Amygdala (tissue), 56 donors: Measurements from ENCODE around the gene HBQ1.
"Not testable (repeated sequence)": the region's sequence is repeated elsewhere in the genome, so short reads cannot be mapped to it uniquely, and the experiment has no call there.

Experiments
- DNase-seq, 56 donors: peaks; one replicate each; lab custom pipeline; 2025; lab: John Stamatoyannopoulos, UW

HBQ1 gene

GRCh38 chr16:160242-160641 lies 20.0 kb upstream of the HBQ1 start:
- DNase-seq = not testable (repeated sequence)

GRCh38 chr16:160691-161190 lies 19.5 kb upstream of the HBQ1 start:
- DNase-seq = no peak

DNA sequence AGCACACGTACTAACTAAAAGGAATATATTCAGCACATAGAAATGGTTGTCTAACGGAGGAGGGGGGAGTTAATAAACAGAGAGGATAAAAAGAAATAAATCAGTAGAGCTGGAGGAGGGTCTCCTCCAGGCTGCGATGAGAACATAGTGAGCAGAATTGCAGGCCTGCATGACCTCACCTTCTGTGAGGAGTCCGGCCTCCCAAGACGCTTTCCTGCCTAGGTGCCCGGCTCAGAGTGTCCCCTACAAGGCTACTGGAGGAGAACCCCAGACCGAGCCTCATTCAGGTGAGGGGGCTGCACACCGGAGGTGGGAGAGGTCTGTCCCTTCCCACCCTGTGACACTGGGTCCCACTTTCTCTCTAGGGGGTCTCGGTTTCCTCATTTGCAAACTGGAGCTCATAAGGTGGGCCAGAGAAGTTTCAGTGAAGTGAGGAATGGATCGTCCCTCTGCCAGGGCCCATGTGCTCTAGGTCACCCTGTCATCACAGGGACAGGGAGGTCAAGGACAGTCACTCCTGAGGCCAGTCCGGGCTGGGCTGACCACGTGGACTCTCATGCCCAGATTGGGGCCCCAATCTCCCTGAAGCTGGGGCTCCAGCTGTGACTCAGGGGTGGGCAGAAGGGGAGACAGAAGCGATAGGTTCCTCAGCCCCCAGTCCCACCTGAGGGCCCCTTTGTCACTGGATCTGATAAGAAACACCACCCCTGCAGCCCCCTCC lies 17.8 kb upstream of the HBQ1 start:
- DNase-seq = no peak

GRCh38 chr16:163139-163538 lies 17.1 kb upstream of the HBQ1 start:
- not testable (repeated sequence) for DNase-seq

GRCh38 chr16:163696-164095 lies 16.6 kb upstream of the HBQ1 start:
- DNase-seq = not testable (repeated sequence)

DNA sequence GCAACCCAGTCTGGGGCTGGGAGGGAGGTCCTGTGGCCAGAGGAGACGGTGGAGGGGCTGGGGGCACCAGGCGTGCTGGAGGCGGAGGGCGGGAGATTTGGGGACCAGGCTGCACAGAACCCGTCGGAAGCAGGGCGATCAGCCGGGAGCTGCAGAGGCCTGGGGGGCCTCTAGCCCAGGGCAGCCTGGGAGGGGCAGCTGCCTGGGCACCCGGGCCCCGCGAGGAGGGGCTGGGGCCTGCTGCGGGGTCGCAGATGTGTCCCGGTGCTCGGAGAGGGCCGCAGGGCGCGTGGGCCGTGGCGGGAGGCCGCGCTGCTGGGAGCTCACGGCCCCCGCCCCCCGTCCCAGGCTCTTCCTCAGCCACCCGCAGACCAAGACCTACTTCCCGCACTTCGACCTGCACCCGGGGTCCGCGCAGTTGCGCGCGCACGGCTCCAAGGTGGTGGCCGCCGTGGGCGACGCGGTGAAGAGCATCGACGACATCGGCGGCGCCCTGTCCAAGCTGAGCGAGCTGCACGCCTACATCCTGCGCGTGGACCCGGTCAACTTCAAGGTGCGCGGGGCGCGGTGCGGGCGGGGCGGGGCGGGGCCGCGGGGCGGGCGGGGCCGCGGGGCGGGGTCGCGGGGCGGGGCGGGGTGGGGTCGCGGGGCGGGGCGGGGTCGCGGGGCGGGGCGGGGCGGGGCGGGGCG lies 16.0 kb upstream of the HBQ1 start:
- DNase-seq = not testable (repeated sequence)

DNA sequence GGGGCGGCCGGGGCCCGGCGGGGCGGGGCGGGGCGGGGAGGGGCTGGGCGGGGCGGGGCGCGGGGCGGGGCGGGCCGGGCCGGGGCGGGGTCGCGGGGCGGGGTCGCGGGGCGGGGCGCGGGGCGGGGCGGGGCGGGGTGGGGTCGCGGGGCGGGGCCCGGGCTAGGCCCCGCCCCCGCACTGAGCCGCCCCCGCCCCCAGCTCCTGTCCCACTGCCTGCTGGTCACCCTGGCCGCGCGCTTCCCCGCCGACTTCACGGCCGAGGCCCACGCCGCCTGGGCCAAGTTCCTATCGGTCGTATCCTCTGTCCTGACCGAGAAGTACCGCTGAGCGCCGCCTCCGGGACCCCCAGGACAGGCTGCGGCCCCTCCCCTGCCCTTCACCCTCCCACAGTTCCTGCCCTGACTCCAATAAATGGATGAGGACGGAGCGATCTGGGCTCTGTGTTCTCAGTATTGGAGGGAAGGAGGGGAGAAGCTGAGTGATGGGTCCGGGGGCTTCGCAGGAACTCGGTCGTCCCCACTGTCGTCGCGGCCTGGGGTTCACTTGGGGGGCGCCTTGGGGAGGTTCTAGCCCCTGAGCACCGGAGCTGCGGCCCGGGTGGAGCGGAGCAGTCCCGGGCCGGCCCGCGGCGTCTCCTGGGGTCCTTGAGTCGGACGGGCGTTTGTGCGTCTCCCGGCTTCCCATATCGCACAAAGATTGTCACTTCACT lies 15.3 kb upstream of the HBQ1 start:
- no peak for DNase-seq

GRCh38 chr16:165539-166374 lies 14.5 kb upstream of the HBQ1 start, which contains the start of gene HBM:
Gene HBM, plus strand, starts transcription at chr16:165978. Its CDS starts 20 bp downstream, at chr16:165998.
- no peak for DNase-seq

DNA sequence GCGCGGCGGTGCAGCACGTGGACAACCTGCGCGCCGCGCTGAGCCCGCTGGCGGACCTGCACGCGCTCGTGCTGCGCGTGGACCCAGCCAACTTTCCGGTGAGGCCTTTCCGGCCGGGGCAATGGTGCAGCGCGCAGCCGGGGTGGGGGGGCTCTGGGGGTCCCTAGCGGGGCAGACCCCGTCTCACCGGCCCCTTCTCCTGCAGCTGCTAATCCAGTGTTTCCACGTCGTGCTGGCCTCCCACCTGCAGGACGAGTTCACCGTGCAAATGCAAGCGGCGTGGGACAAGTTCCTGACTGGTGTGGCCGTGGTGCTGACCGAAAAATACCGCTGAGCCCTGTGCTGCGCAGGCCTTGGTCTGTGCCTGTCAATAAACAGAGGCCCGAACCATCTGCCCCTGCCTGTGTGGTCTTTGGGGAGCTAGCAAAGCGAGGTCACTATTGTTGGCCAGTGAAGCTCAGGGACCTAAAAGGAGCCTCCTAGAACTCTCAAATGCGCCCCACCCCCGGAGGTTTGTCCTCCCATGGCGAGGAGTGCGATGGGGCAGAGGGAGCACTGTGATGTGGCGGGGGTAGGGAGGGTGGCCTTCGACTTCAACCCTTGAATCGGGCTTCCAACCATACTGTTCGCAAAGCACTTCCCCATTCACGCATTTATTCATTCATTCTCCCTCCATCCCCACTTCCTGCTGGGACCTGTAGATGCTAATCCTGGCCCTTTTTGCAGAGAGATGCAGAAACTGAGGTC lies 13.7 kb upstream of the HBQ1 start:
- no peak for DNase-seq

DNA sequence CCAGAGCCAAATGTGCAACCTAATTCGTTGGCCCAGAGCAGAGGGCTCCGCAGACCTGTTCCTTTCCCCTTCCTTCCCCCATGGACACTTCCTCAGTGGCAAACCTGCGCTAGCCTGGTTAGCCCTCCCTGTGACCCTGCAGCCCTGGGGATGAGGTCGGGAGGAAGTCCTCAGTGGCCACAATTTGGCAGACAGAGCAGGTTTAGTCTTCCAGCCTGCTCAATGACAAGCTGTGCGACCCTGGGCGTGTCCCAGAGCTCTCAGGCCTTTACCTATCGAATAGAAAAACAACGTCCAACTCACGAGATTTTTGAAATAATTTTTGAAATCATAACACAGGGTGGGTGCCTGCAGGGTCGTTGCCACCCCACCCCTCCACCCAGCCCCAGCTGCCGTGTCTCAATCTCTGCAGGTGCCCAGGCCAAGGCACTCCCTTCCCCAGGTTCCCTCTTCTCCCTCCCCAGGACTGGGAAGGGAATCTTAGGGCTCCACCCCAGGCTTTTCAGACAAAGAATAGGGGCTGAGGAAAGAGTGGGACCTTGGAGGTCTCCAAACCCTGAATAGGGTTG lies 13.1 kb upstream of the HBQ1 start:
- no peak for DNase-seq

DNA sequence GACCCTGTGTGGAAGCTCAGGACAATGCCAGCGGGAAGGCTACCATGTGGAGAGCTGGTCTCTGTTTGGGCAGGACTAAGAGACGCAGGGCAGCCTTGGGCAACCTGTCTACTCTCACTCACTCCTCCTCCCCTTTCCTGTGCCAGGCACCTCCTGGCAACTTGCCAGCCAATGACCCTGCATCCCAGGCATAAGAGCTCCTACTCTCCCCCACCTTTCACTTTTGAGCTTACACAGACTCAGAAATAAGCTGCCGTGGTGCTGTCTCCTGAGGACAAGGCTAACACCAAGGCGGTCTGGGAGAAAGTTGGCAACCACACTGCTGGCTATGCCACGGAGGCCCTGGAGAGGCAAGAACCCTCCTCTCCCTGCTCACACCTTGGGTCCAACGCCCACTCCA lies 11.8 kb upstream of the HBQ1 start:
- DNase-seq = no peak

DNA sequence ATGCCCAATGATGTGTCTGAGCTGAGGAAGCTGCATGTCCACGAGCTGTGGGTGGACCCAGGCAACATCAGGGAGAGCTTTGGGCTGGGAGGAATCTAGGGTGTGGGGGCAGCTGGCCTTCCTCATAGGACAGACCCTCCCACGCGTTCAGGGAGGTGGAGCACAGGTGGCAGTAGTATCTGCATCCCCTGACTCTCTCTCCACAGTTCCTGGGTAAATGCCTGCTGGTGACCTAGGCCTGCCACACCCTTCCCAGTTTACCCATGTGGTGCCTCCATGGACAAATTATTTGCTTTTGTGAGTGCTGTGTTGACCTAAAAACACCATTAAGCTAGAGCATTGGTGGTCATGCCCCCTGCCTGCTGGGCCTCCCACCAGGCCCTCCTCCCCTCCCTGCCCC lies 11.2 kb upstream of the HBQ1 start:
- DNase-seq = no peak

DNA sequence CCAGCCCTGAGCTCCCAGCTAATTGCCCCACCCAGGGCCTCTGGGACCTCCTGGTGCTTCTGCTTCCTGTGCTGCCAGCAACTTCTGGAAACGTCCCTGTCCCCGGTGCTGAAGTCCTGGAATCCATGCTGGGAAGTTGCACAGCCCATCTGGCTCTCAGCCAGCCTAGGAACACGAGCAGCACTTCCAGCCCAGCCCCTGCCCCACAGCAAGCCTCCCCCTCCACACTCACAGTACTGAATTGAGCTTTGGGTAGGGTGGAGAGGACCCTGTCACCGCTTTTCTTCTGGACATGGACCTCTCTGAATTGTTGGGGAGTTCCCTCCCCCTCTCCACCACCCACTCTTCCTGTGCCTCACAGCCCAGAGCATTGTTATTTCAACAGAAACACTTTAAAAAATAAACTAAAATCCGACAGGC lies 10.2 kb upstream of the HBQ1 start:
- DNase-seq = not testable (repeated sequence)

DNA sequence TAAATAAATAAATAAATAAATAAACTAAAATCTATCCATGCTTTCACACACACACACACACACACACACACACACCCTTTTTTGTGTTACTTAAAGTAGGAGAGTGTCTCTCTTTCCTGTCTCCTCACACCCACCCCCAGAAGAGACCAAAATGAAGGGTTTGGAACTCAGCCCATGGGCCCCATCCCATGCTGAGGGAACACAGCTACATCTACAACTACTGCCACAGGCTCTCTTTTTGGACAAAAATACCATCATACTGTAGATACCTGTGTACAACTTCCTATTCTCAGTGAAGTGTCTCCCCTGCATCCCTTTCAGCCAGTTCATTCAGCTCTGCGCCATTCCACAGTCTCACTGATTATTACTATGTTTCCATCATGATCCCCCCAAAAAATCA lies 9.5 kb upstream of the HBQ1 start:
- DNase-seq = no peak

GRCh38 chr16:172374-172941 lies 7.8 kb upstream of the HBQ1 start, which contains the start of gene HBA2:
Gene HBA2, plus strand, starts transcription at chr16:172876. Its CDS starts 37 bp downstream, at chr16:172913.
- DNase-seq = not testable (repeated sequence)

DNA sequence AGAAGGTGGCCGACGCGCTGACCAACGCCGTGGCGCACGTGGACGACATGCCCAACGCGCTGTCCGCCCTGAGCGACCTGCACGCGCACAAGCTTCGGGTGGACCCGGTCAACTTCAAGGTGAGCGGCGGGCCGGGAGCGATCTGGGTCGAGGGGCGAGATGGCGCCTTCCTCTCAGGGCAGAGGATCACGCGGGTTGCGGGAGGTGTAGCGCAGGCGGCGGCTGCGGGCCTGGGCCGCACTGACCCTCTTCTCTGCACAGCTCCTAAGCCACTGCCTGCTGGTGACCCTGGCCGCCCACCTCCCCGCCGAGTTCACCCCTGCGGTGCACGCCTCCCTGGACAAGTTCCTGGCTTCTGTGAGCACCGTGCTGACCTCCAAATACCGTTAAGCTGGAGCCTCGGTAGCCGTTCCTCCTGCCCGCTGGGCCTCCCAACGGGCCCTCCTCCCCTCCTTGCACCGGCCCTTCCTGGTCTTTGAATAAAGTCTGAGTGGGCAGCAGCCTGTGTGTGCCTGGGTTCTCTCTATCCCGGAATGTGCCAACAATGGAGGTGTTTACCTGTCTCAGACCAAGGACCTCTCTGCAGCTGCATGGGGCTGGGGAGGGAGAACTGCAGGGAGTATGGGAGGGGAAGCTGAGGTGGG lies 6.9 kb upstream of the HBQ1 start:
- not testable (repeated sequence) for DNase-seq

- DNase-seq = not testable (repeated sequence)
These were observed 6.1 kb upstream of the HBQ1 start for GRCh38 chr16:173928-174769.
